Breast epithelium (tissue), 3 donors: ENCODE data around the gene PTPN3.

Experiments used
- POLR2A ChIP-seq: fragments of 450-650 bp; IDR thresholded peaks from one replicate; pipeline ENCODE4 v1.6.1; 2016; ENCODE audit warnings: antibody characterized with exemption, mild to moderate bottlenecking, moderate library complexity
- POLR2AphosphoS5 ChIP-seq, 3 donors: sonication (generic); formaldehyde crosslinking; IDR thresholded peaks; one replicate each; pipeline ENCODE4 v1.6.1; 2017; ENCODE audit warnings: antibody characterized with exemption in 3 of 3
- TF ChIP-seq, protein P1 (sequence below), 3 donors: fragments of 450-650 bp; IDR thresholded peaks; one replicate each; pipeline ENCODE4 v1.5.1; 2016 to 2017; ENCODE audit warnings: antibody characterized with exemption in 3 of 3, mild to moderate bottlenecking in 3 of 3, moderate library complexity in 3 of 3

DNA sequence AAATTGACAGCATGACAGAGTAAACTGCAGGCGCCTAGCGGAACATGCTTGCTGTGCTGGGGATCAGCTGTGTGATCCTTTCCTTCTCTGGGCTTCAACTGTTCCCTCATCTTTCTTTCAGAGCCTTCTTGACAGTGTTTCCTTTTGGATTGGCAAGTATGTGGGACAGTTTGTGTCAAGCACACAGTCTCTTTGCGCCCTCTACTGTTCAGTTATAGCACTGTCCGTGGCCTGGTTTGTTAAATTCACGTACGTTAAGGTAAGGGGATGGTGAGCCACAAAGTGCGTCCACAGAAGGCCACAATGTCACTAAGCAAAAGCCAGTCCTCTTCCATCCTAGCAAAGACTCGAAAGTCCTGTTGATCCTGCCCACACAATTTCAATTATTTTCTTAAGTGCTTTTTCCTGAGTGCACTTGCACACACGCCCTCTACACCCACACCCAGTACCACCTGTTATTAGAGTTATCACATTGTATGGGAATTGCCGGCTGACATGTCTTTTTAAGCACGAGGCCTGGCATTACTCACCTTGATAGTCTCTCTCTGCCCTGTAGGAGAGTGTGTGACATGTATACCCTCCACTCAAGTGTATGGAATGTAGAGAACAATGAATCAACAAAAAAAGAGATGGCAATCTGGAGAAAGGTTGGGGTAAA lies 22.5 kb upstream of the PTPN3 start:
- TF ChIP-seq, protein P1, sequence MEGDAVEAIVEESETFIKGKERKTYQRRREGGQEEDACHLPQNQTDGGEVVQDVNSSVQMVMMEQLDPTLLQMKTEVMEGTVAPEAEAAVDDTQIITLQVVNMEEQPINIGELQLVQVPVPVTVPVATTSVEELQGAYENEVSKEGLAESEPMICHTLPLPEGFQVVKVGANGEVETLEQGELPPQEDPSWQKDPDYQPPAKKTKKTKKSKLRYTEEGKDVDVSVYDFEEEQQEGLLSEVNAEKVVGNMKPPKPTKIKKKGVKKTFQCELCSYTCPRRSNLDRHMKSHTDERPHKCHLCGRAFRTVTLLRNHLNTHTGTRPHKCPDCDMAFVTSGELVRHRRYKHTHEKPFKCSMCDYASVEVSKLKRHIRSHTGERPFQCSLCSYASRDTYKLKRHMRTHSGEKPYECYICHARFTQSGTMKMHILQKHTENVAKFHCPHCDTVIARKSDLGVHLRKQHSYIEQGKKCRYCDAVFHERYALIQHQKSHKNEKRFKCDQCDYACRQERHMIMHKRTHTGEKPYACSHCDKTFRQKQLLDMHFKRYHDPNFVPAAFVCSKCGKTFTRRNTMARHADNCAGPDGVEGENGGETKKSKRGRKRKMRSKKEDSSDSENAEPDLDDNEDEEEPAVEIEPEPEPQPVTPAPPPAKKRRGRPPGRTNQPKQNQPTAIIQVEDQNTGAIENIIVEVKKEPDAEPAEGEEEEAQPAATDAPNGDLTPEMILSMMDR (IDR thresholded peaks at IDR 0.05) = peak; percentile 59 to 91 (median 81)
- no peak for TF ChIP-seq POLR2A
- TF ChIP-seq POLR2AphosphoS5 (IDR thresholded peaks at IDR 0.05) = peak in 1 of 3 donors; percentile 30
